Neural cell (in vitro differentiated cells): ENCODE results near the gene ITGB2. TPM values are rescaled to one million over a fixed set of nuclear protein-coding genes. Genes with fewer than 3 reads are reported as not detected.

Experiments used
- H2AFZ ChIP-seq: fragments of 200-600, 300-800 bp; sonication (generic), shearing (Covaris generic); 2 replicates; pipeline ENCODE4 v1.6.0; 2014; ENCODE audit warnings: low read depth, mild to moderate bottlenecking, antibody characterized with exemption, low read length, moderate library complexity
- H3F3A ChIP-seq: fragments of 200-600 bp; shearing (Covaris generic); 2 replicates; pipeline ENCODE4 v1.6.1; 2016; ENCODE audit warnings: mild to moderate bottlenecking, moderate library complexity, mixed read lengths, antibody characterized with exemption, low read length; ENCODE audit not compliant: insufficient read depth, poor library complexity, severe bottlenecking
- H3K27ac ChIP-seq: fragments of 200-600, 300-800 bp; sonication (generic), shearing (Covaris generic); 2 replicates; pipeline ENCODE4 v1.5.1; 2014; ENCODE audit warnings: mild to moderate bottlenecking, low read length, moderate library complexity
- H3K27me3 ChIP-seq: fragments of 300-800, 200-600 bp; sonication (generic), shearing (Covaris generic); 2 replicates; pipeline ENCODE4 v1.6.0; 2014; ENCODE audit warnings: mild to moderate bottlenecking, low read depth, low read length, moderate library complexity; ENCODE audit not compliant: insufficient read depth
- H3K36me3 ChIP-seq: fragments of 300-800, 200-600 bp; sonication (generic), shearing (Covaris generic); 2 replicates; pipeline ENCODE4 v1.5.1; 2014; ENCODE audit warnings: mild to moderate bottlenecking, antibody characterized with exemption, low read length, moderate library complexity; ENCODE audit not compliant: insufficient read depth
- H3K4me2 ChIP-seq: fragments of 300-800, 200-600 bp; sonication (generic), shearing (Covaris generic); 2 replicates; pipeline ENCODE4 v1.6.0; 2014; ENCODE audit warnings: mild to moderate bottlenecking, low read length
- H3K4me3 ChIP-seq: fragments of 300-800, 200-600 bp; sonication (generic), shearing (Covaris generic); 2 replicates; pipeline ENCODE4 v1.5.1; 2014; ENCODE audit warnings: mild to moderate bottlenecking, low read length, moderate library complexity
- H3K79me2 ChIP-seq: fragments of 200-600 bp; shearing (Covaris generic); replicated peaks from 2 replicates; pipeline ENCODE4 v1.6.0; 2014; ENCODE audit warnings: mild to moderate bottlenecking, low read length, moderate library complexity; ENCODE audit not compliant: insufficient read depth
- H3K9ac ChIP-seq: fragments of 300-800, 200-600 bp; sonication (generic), shearing (Covaris generic); 2 replicates; pipeline ENCODE4 v1.6.1; 2016; ENCODE audit warnings: mild to moderate bottlenecking, low read length, mixed read lengths
- H3K9me2 ChIP-seq: fragments of 200-600 bp; shearing (Covaris generic); 2 replicates; pipeline ENCODE4 v1.6.1; 2016; ENCODE audit warnings: mild to moderate bottlenecking, low read length, mixed read lengths; ENCODE audit not compliant: insufficient read depth
- H3K9me3 ChIP-seq: fragments of 200-600, 300-800 bp; sonication (generic), shearing (Covaris generic); 2 replicates; pipeline ENCODE4 v1.6.1; 2016; ENCODE audit warnings: mild to moderate bottlenecking, mixed run types, low read length, moderate library complexity, mixed read lengths
- H4K20me1 ChIP-seq: fragments of 200-600 bp; shearing (Covaris generic); 2 replicates; pipeline ENCODE4 v1.6.1; 2016; ENCODE audit warnings: mild to moderate bottlenecking, mixed run types; ENCODE audit not compliant: insufficient read depth
- CTCF ChIP-seq: fragments of 450-650 bp; IDR thresholded peaks from 2 replicates; pipeline ENCODE4 v1.5.1; 2014; ENCODE audit warnings: antibody characterized with exemption, mild to moderate bottlenecking, moderate library complexity; ENCODE audit not compliant: poor library complexity, severe bottlenecking
- EP300 ChIP-seq: fragments of 450-650 bp; conservative IDR thresholded peaks from 2 replicates; pipeline ENCODE4 v1.6.1; 2014; ENCODE audit warnings: antibody characterized with exemption, mild to moderate bottlenecking, moderate library complexity; ENCODE audit not compliant: poor library complexity, severe bottlenecking
- EZH2 ChIP-seq: fragments of 200-600, 300-800 bp; shearing (Covaris generic), sonication (generic); IDR thresholded peaks from 2 replicates; pipeline ENCODE4 v1.6.1; 2014; ENCODE audit warnings: antibody characterized with exemption, low read length, borderline replicate concordance, mild to moderate bottlenecking; ENCODE audit not compliant: insufficient read depth, poor library complexity, severe bottlenecking
- MXI1 ChIP-seq: fragments of 450-650 bp; conservative IDR thresholded peaks from 2 replicates; pipeline ENCODE4 v1.6.1; 2014; ENCODE audit warnings: antibody characterized with exemption, mild to moderate bottlenecking; ENCODE audit not compliant: poor library complexity, severe bottlenecking
- POLR2AphosphoS5 ChIP-seq: IDR thresholded peaks from 2 replicates; pipeline ENCODE4 v1.6.1; 2012
- RAD21 ChIP-seq: fragments of 450-650 bp; conservative IDR thresholded peaks from 2 replicates; pipeline ENCODE4 v1.6.1; 2014; ENCODE audit warnings: antibody characterized with exemption, mild to moderate bottlenecking, moderate library complexity
- REST ChIP-seq: IDR thresholded peaks from 2 replicates; pipeline ENCODE4 v1.6.1; 2012; ENCODE audit warnings: borderline replicate concordance
- SMC3 ChIP-seq: fragments of 450-650 bp; conservative IDR thresholded peaks from 2 replicates; pipeline ENCODE4 v1.6.1; 2014; ENCODE audit warnings: antibody characterized with exemption, mild to moderate bottlenecking, moderate library complexity; ENCODE audit not compliant: poor library complexity
- TAF1 ChIP-seq: IDR thresholded peaks from 2 replicates; pipeline ENCODE4 v1.6.1; 2012; ENCODE audit warnings: low read depth
- polyA plus RNA-seq: library from polyadenylated mRNA; depleted of rRNA; stranded (reverse); fragments of >200 nt; gene quantifications from 2 replicates; pipeline ENCODE4 v1.2.3, GENCODE V29; 2014

ITGB2 gene
- polyA plus RNA-seq, 1 donor from 2014 or later, result not detected

GRCh38 chr21:44969066-44969670, 48.5 kb upstream of the ITGB2 start:
- no peaks in the 10 kb centered on the region for H3F3A ChIP-seq
- H3K27me3 ChIP-seq, result no peaks in the 10 kb centered on the region
- no peaks in the 10 kb centered on the region for H3K79me2 ChIP-seq
- no peaks in the 10 kb centered on the region for H3K9me3 ChIP-seq
- H3K9me2 ChIP-seq, result no peaks in the 10 kb centered on the region
- H3K27ac ChIP-seq, result no peak overlapping the region
- H4K20me1 ChIP-seq, result no peaks in the 10 kb centered on the region
- H3K36me3 ChIP-seq, result no peaks in the 10 kb centered on the region
- H2AFZ ChIP-seq, result no peak overlapping the region
- H3K9ac ChIP-seq, result no peak overlapping the region
- TF ChIP-seq REST (no peak), RAD21 (no peak), TAF1 (no peak), CTCF (no peak), EZH2 (no peak), MXI1 (no peak), SMC3 (no peak), POLR2AphosphoS5 (no peak), EP300 (no peak)
- H3K4me3 ChIP-seq, result no peak overlapping the region
- H3K4me2 ChIP-seq, result no peak overlapping the region

- no peaks in the 10 kb centered on the region for H3F3A ChIP-seq
- no peaks in the 10 kb centered on the region for H3K79me2 ChIP-seq
- H3K9me2 ChIP-seq, result no peaks in the 10 kb centered on the region
- TF ChIP-seq CTCF (no peak), POLR2AphosphoS5 (no peak), TAF1 (no peak), RAD21 (no peak), REST (no peak), EP300 (no peak), MXI1 (no peak), EZH2 (no peak), SMC3 (no peak)
- no peak overlapping the region for H3K27ac ChIP-seq
- no peak overlapping the region for H3K4me3 ChIP-seq
- no peak overlapping the region for H3K4me2 ChIP-seq
- no peaks in the 10 kb centered on the region for H3K9me3 ChIP-seq
- no peaks in the 10 kb centered on the region for H4K20me1 ChIP-seq
- H3K36me3 ChIP-seq, result no peaks in the 10 kb centered on the region
- H3K9ac ChIP-seq, result no peak overlapping the region
- H3K27me3 ChIP-seq, result no peaks in the 10 kb centered on the region
- no peak overlapping the region for H2AFZ ChIP-seq
Measured at GRCh38 chr21:44967082-44968047, 46.7 kb upstream of the ITGB2 start.
